ENCODE results near the gene KMT2E.
A peak's percentile ranks its signal among the peaks of the same experiment; 100 is the strongest.

The KMT2E gene

GRCh38 chr7:105130580-105130979, 116.6 kb downstream of the KMT2E start:
- no peak for DNase-seq (ENCODE audit: low spot score)

GRCh38 chr7:105131033-105131656, 117.1 kb downstream of the KMT2E start:
- peak; percentile 65 for DNase-seq (ENCODE audit: low spot score)

- no peak for DNase-seq (ENCODE audit: low spot score)
Measured at GRCh38 chr7:105131890-105132289, 117.9 kb downstream of the KMT2E start.

GRCh38 chr7:105132335-105132734, 118.3 kb downstream of the KMT2E start:
- no peak for DNase-seq (ENCODE audit: low spot score)

- DNase-seq (ENCODE audit: low spot score), result no peak
Measured at GRCh38 chr7:105132835-105133234, 118.8 kb downstream of the KMT2E start.

GRCh38 chr7:105133358-105133757, 119.4 kb downstream of the KMT2E start:
- no peak for DNase-seq (ENCODE audit: low spot score)

- no peak for DNase-seq (ENCODE audit: low spot score)
Measured at GRCh38 chr7:105133986-105134655, 120.1 kb downstream of the KMT2E start.

- DNase-seq (ENCODE audit: low spot score), result no peak
Measured at GRCh38 chr7:105136221-105136620, 122.2 kb downstream of the KMT2E start.

- no peak for DNase-seq (ENCODE audit: low spot score)
Measured at GRCh38 chr7:105137898-105138297, 123.9 kb downstream of the KMT2E start.

GRCh38 chr7:105139381-105139780, 125.4 kb downstream of the KMT2E start:
- no peak for DNase-seq (ENCODE audit: low spot score)

GRCh38 chr7:105141068-105141467, 127.1 kb downstream of the KMT2E start:
- peak; percentile 50 for DNase-seq (ENCODE audit: low spot score)

- DNase-seq (ENCODE audit: low spot score), result no peak
Measured at GRCh38 chr7:105149827-105150226, 135.8 kb downstream of the KMT2E start.

GRCh38 chr7:105151152-105151551, 137.1 kb downstream of the KMT2E start:
- no peak for DNase-seq (ENCODE audit: low spot score)

GRCh38 chr7:105153531-105153930, 139.5 kb downstream of the KMT2E start:
- DNase-seq (ENCODE audit: low spot score), result no peak

- DNase-seq (ENCODE audit: low spot score), result no peak
Measured at GRCh38 chr7:105154084-105154483, 140.1 kb downstream of the KMT2E start.

GRCh38 chr7:105156731-105157130, 142.7 kb downstream of the KMT2E start:
- DNase-seq (ENCODE audit: low spot score), result no peak

- no peak for DNase-seq (ENCODE audit: low spot score)
Measured at GRCh38 chr7:105157278-105157677, 143.3 kb downstream of the KMT2E start.

GRCh38 chr7:105161366-105161765, 147.4 kb downstream of the KMT2E start:
- no peak for DNase-seq (ENCODE audit: low spot score)

Data from pons (tissue), 1 donor.